CD14-positive monocyte (primary cell): Measurements from ENCODE around the gene TPRN. TPM values are rescaled to one million over a fixed set of nuclear protein-coding genes. Genes with fewer than 3 reads are reported as not detected.

ENCODE experiments used
- DNase-seq, 3 donors: peaks; one replicate each; pipeline ENCODE4 v3.0.0-alpha.2; 2011 to 2022
- H2AFZ ChIP-seq: 2 replicates; pipeline ENCODE4 v1.6.0; 2012; ENCODE audit warnings: mild to moderate bottlenecking, low read depth, low read length, inconsistent platforms; ENCODE audit not compliant: insufficient read depth, poor library complexity, severe bottlenecking
- H3K27ac ChIP-seq, 2 donors: 1 replicate in 1 of 2; 2 replicates in 1 of 2; pipeline ENCODE4 v1.5.1; 2012 to 2013; ENCODE audit warnings: low read length in 2 of 2, control low read depth in 1 of 2, inconsistent platforms in 1 of 2, low read depth in 1 of 2, mild to moderate bottlenecking in 1 of 2
- H3K27me3 ChIP-seq, 2 donors: one replicate each; pipeline versions ENCODE4 v1.6.0 to v1.6.1; 2011 to 2013; ENCODE audit warnings: low read length in 2 of 2; ENCODE audit not compliant: control insufficient read depth in 2 of 2, insufficient read depth in 2 of 2
- H3K36me3 ChIP-seq, 2 donors: replicated peaks in 1 of 2; 1 replicate in 1 of 2; 2 replicates in 1 of 2; pipeline versions ENCODE4 v1.5.1 to v1.6.1; 2012 to 2013; ENCODE audit warnings: low read length in 2 of 2, control low read depth in 1 of 2, inconsistent platforms in 1 of 2, mild to moderate bottlenecking in 1 of 2; ENCODE audit not compliant: insufficient read depth in 2 of 2, control insufficient read depth in 1 of 2
- H3K4me1 ChIP-seq, 2 donors: 1 replicate in 1 of 2; 2 replicates in 1 of 2; pipeline versions ENCODE4 v1.5.1 to v1.6.1; 2012 to 2013; ENCODE audit warnings: low read length in 2 of 2, control low read depth in 1 of 2, inconsistent platforms in 1 of 2, mild to moderate bottlenecking in 1 of 2, moderate library complexity in 1 of 2; ENCODE audit not compliant: insufficient read depth in 2 of 2, control insufficient read depth in 1 of 2
- H3K4me2 ChIP-seq: replicated peaks from 2 replicates; pipeline ENCODE3; 2012; ENCODE audit warnings: low read length, moderate library complexity, mild to moderate bottlenecking; ENCODE audit not compliant: poor library complexity, severe bottlenecking; ENCODE audit errors: extremely low read depth
- H3K4me3 ChIP-seq, 3 experiments: fragments of 200-600 bp in 1 of 3; sonication (generic) in 1 of 3; replicated peaks in 1 of 3; 1 replicate in 2 of 3; 2 replicates in 1 of 3; pipeline ENCODE4 v1.5.1; 2011 to 2013; ENCODE audit warnings: low read length in 3 of 3, mild to moderate bottlenecking in 3 of 3, control low read depth in 2 of 3, low read depth in 2 of 3, inconsistent platforms in 1 of 3, moderate library complexity in 1 of 3
- H3K79me2 ChIP-seq: 2 replicates; pipeline ENCODE4 v1.6.0; 2012; ENCODE audit warnings: mild to moderate bottlenecking, control low read depth, inconsistent platforms, low read length, moderate library complexity; ENCODE audit not compliant: insufficient read depth
- H3K9ac ChIP-seq: 2 replicates; pipeline ENCODE4 v1.6.0; 2017; ENCODE audit warnings: low read length, mild to moderate bottlenecking; ENCODE audit not compliant: insufficient read depth, poor library complexity, severe bottlenecking
- H3K9me3 ChIP-seq, 2 donors: replicated peaks in 1 of 2; 1 replicate in 1 of 2; 2 replicates in 1 of 2; pipeline versions ENCODE4 v1.5.1 to v1.6.1; 2012 to 2013; ENCODE audit warnings: low read length in 2 of 2, control low read depth in 1 of 2; ENCODE audit not compliant: control insufficient read depth in 1 of 2, insufficient read depth in 1 of 2
- H4K20me1 ChIP-seq: 2 replicates; pipeline ENCODE4 v1.6.0; 2012; ENCODE audit warnings: mild to moderate bottlenecking, low read length, control low read depth, moderate library complexity; ENCODE audit not compliant: insufficient read depth
- H3K27ac Mint-ChIP-seq, 7 donors: one replicate each; pipeline ENCODE4 v1.8.0; 2020; ENCODE audit warnings: mild to moderate bottlenecking in 7 of 7, mixed read lengths in 7 of 7, moderate library complexity in 6 of 7, inconsistent platforms in 2 of 7
- H3K27me3 Mint-ChIP-seq, 3 donors: one replicate each; pipeline ENCODE4 v1.8.0; 2021 to 2022; ENCODE audit warnings: low read depth in 3 of 3, mild to moderate bottlenecking in 3 of 3, mixed read lengths in 3 of 3, moderate library complexity in 3 of 3, inconsistent platforms in 1 of 3
- H3K36me3 Mint-ChIP-seq, 2 donors: one replicate each; pipeline ENCODE4 v1.8.0; 2020; ENCODE audit warnings: mixed read lengths in 2 of 2, inconsistent platforms in 1 of 2, mild to moderate bottlenecking in 1 of 2
- H3K4me1 Mint-ChIP-seq: one replicate; pipeline ENCODE4 v1.8.0; 2020; ENCODE audit warnings: mild to moderate bottlenecking, mixed read lengths
- H3K4me3 Mint-ChIP-seq, 2 donors: one replicate each; pipeline ENCODE4 v1.8.0; 2020; ENCODE audit warnings: mild to moderate bottlenecking in 2 of 2, mixed read lengths in 2 of 2, moderate library complexity in 1 of 2
- H3K9me3 Mint-ChIP-seq, 7 donors: one replicate each; pipeline ENCODE4 v1.8.0; 2020 to 2022; ENCODE audit warnings: mixed read lengths in 7 of 7, mild to moderate bottlenecking in 6 of 7, moderate library complexity in 6 of 7, inconsistent platforms in 2 of 7
- WGBS: methylation state at CpG from one replicate; pipeline ENCODE4 v1.1.5; 2013; ENCODE audit warnings: missing lambda C conversion rate; ENCODE audit not compliant: insufficient coverage; 5-methylcytosine and 5-hydroxymethylcytosine counted together
- intact Hi-C, 2 donors: fragments of 100-400 bp; cut with micrococcal nuclease; formaldehyde crosslinking; loops; one replicate each; pipeline versions ENCODE4 v1.15.0 to v1.15.1; 2023
- polyA plus RNA-seq, 3 donors: library from polyadenylated mRNA; depleted of rRNA in 1 of 3; unstranded in 2 of 3; stranded (reverse) in 1 of 3; fragments of 300-500 nt in 2 of 3; fragments of >200 nt in 1 of 3; fragmentation: Illumina TruSeq in 2 of 3; gene quantifications; 1 replicate in 2 of 3; 2 replicates in 1 of 3; pipeline ENCODE4 v1.2.3, GENCODE V29; 2012 to 2021
- TF ChIP-seq, protein P1 (sequence below): fragments of 200-600 bp; IDR thresholded peaks from one replicate; pipeline ENCODE4 v1.8.0; 2022; ENCODE audit warnings: antibody characterized with exemption, mild to moderate bottlenecking

TPRN gene
- polyA plus RNA-seq, 3 donors = 0.30 to 4.6 (median 0.46) TPM

DNA sequence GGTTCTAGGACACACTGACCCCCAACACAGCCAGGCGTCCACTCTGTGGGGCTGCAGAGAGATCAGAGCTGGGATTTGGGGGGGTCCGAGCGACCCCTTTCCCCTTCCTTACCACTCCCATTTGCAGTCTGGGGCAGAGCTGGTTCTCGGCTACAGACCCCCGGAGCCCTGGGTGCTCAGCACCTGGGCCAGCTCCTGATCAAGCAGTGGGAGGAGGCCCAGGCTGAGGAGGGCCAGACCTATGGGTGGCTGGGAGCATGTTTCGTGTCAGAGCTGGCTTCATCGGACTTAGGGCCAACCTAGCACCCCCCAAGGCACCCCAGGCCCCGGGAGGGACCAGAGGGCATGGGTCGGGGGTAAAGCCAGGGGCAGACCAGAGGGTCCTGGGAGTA lies 54.0 kb downstream of the TPRN start:
- no peak overlapping the region for H3K9ac ChIP-seq
- intact Hi-C loops = no loop called here
- TF ChIP-seq, protein P1, sequence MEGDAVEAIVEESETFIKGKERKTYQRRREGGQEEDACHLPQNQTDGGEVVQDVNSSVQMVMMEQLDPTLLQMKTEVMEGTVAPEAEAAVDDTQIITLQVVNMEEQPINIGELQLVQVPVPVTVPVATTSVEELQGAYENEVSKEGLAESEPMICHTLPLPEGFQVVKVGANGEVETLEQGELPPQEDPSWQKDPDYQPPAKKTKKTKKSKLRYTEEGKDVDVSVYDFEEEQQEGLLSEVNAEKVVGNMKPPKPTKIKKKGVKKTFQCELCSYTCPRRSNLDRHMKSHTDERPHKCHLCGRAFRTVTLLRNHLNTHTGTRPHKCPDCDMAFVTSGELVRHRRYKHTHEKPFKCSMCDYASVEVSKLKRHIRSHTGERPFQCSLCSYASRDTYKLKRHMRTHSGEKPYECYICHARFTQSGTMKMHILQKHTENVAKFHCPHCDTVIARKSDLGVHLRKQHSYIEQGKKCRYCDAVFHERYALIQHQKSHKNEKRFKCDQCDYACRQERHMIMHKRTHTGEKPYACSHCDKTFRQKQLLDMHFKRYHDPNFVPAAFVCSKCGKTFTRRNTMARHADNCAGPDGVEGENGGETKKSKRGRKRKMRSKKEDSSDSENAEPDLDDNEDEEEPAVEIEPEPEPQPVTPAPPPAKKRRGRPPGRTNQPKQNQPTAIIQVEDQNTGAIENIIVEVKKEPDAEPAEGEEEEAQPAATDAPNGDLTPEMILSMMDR = no peak
- H2AFZ ChIP-seq = no peak overlapping the region
- no peaks in the 10 kb centered on the region for H3K4me1 ChIP-seq
- H3K4me2 ChIP-seq = no peak overlapping the region
- no peak overlapping the region for H3K4me3 ChIP-seq
- whole genome bisulfite sequencing = 30% methylated on average over 2 of the region's 9 CpGs
- no peaks in the 10 kb centered on the region for H3K4me1 Mint-ChIP-seq
- no peaks in the 10 kb centered on the region for H3K36me3 ChIP-seq
- H3K9me3 ChIP-seq = peaks cover 0 to 15% of the 10 kb centered on the region in 2 donors
- DNase-seq = no peak
- peaks cover 13 to 30% (median 30%) of the 10 kb centered on the region in 3 donors for H3K27me3 Mint-ChIP-seq
- H3K27ac Mint-ChIP-seq = no peak overlapping the region
- no peaks in the 10 kb centered on the region for H3K79me2 ChIP-seq
- no peaks in the 10 kb centered on the region for H3K36me3 Mint-ChIP-seq
- no peaks in the 10 kb centered on the region for H4K20me1 ChIP-seq
- peaks cover 0 to 3% of the 10 kb centered on the region in 2 donors for H3K27me3 ChIP-seq
- no peak overlapping the region for H3K27ac ChIP-seq
- H3K4me3 Mint-ChIP-seq = no peak overlapping the region
- peaks cover 5 to 18% (median 12%) of the 10 kb centered on the region in 7 donors for H3K9me3 Mint-ChIP-seq

DNA sequence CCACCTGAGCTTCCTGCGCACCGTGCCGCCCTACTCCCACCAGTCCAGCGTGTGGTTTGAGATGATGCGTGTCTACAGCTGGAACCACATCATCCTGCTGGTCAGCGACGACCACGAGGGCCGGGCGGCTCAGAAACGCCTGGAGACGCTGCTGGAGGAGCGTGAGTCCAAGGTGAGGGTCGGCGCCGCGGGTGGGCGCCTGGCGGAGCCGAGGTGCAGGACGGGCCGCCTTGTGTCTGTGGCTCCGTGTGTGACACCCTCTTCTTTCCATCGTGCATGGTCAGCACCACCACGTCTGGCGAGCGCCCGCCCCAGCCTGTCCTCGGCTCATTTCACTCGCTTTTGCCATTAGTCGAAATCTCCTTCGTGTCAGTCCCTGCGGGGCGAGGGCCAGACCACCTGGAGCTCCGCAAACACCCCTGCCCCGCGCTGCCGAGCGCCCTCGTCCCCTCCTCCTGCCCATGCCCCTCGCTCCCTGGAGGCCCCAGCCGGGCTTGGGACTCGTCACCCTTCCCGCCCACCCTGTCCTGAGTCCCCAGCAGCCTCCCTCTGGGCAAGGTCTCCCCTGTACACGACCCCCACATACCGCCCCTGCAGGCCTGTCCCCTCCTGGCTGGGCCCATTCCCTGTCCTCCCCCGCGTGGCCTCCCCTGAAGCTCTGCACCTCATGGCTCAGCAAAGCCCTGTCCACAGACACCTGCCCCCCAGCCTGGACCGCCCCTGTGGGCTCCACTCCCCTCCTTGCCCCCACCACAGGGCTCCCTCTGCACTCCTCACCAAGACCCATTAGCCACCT lies 54.6 kb downstream of the TPRN start:
- WGBS = 63% methylated on average over 44 of the region's 49 CpGs

More for the DNA sequence above, 54.6 kb downstream of the TPRN start:
- Mint-ChIP-seq H3K36me3 (no peaks in the 10 kb centered on the region), H3K27me3 (peaks cover 13 to 36% (median 25%) of the 10 kb centered on the region in 3 donors), H3K27ac (no peak overlapping the region), H3K9me3 (peaks cover under 1 to 14% (median 7%) of the 10 kb centered on the region in 7 donors), H3K4me3 (no peak overlapping the region), H3K4me1 (no peaks in the 10 kb centered on the region)
- DNase-seq = no peak
- Histone ChIP-seq H3K27me3 (peaks cover 0 to 8% of the 10 kb centered on the region in 2 donors), H3K36me3 (no peaks in the 10 kb centered on the region), H3K4me2 (no peak overlapping the region), H4K20me1 (no peaks in the 10 kb centered on the region), H3K79me2 (no peaks in the 10 kb centered on the region), H3K9me3 (peaks cover 0 to 11% of the 10 kb centered on the region in 2 donors), H3K9ac (no peak overlapping the region), H3K4me1 (no peaks in the 10 kb centered on the region), H3K27ac (no peak overlapping the region), H3K4me3 (no peak overlapping the region), H2AFZ (no peak overlapping the region)
- TF ChIP-seq, protein P1 = no peak
- intact Hi-C loops = no loop called here
